GM12892 (cell line): ENCODE results near the gene CARD16.

ENCODE experiments used
- POLR2AphosphoS5 ChIP-seq: IDR thresholded peaks from 2 replicates; pipeline ENCODE4 v1.6.1; 2011; ENCODE audit warnings: low read depth, low read length, control low read depth
- TAF1 ChIP-seq: IDR thresholded peaks from 2 replicates; pipeline ENCODE4 v1.6.1; 2011; ENCODE audit warnings: low read depth, mild to moderate bottlenecking, control low read depth, low read length, borderline replicate concordance

- TF ChIP-seq TAF1 (no peak), POLR2AphosphoS5 (no peak)
Observed at GRCh38 chr11:105073456-105074165, 28.5 kb upstream of the CARD16 start.
